GM19035 (cell line): ENCODE measurements around the gene ONECUT1.

Experiments used
- ATAC-seq: cut with Tn5 transposase; IDR thresholded peaks from one replicate; pipeline ENCODE4 v1.9.1; 2021; ENCODE audit not compliant: unreplicated experiment

Gene ONECUT1

GRCh38 chr15:52783929-52784798 is 6.0 kb downstream of the ONECUT1 start:
- ATAC-seq: no peak

DNA sequence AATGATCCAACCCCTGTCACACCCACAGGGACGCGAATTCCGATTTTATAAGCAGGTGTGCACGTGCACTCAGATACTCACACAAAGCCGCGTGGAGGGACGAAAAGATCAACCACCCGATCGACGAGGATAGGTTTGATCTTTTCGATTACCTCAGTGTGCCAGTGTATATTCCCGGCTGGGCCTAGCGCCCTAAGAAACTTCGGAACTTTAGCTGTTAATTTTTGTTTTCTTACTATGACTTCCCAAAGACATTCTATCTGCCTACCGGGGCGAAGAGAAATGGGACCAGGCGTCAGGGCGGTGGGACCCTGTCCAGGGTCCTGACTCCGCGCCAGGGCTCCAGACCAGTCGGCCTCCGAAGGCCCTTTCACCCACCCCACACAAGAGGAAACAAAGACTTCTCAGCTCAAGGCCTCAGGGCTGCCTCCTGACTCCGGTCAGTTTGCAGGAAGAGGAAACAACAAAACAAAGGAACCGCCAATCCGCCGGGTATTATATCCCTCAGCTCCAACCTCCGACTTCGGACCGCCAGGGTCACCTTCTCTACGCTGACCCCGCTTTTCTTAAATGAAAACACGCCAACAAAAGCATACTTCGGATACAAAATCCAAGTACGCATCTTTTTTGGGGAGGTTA is 6.8 kb downstream of the ONECUT1 start:
- ATAC-seq: no peak

GRCh38 chr15:52782514-52782913 is 7.6 kb downstream of the ONECUT1 start:
- ATAC-seq: no peak

DNA sequence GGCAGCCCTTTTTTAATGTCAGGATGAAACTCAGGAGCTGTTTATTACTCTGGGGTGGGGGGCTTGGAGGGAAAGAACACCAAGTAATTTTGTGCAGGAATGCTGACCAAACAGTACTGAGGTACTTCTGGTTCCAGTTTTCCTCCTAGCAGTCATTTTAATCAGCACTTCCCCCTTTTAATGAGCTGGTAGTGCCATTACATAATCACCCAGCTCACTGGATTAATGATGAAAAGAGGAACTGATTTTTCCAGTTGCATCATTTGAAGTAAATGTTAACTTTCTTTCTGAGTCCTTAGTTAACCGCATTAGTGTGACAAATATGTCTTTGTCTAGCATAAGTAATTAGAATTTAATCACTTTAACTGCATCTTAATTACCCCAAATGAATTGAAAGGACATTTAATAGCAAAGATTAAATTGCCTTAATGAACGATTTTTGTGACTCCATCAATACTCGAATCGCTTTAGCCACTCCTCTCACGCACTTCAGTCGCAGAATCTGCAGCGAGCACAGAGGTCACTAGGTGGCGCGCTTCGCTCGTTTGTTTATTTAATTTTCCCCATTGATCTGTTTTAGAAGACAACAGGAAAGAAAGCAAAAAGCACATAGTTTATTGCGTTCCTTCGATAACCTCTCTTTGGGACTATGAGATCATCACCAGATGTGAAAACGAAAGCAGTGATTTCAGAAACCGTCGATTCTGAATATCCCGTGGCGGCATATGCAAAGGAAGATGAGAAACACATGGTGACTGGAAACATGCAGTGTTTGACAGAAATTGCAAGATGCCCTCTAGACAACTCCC is 9.8 kb downstream of the ONECUT1 start:
- ATAC-seq: peak; percentile 72

- ATAC-seq: no peak
Measured at GRCh38 chr15:52778457-52778856, 11.7 kb downstream of the ONECUT1 start.

DNA sequence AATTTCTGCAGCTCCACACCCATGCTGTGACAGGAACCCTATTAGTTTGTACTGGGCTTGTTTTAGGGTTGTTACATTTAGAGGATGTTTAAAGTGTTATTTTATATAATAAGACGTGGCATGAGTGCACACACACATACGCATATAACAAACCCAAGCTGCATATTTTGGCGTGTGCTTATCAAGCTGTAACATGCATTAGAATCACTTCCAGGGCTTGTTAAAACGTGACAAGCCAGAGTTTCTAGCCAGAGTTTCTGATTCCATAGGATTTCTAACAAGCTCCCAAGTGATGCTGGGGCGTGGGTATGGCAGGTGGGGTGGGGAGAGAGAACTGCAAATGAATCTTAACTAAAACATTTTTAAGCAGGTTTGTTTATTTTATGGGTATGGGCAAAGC is 17.4 kb downstream of the ONECUT1 start:
- ATAC-seq: no peak

DNA sequence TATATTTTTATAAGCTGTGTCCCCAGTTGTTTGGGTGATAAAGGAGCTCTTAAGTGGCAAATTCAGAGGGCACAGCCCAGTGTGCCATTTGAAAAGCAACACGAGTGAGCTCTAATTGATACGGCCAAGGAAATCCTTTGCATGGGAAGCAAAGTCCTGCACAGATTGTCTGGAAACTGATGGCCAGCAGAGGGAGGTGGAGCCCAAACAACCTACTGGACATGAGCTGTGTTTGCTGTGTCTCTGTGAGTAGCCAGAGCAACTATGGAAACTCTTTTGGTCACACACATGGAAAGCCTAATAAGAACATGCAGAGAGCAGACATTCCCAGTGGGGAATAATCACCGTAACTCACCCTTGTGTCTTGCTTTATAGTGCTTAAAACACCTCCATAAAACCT is 24.4 kb downstream of the ONECUT1 start:
- no peak for ATAC-seq

DNA sequence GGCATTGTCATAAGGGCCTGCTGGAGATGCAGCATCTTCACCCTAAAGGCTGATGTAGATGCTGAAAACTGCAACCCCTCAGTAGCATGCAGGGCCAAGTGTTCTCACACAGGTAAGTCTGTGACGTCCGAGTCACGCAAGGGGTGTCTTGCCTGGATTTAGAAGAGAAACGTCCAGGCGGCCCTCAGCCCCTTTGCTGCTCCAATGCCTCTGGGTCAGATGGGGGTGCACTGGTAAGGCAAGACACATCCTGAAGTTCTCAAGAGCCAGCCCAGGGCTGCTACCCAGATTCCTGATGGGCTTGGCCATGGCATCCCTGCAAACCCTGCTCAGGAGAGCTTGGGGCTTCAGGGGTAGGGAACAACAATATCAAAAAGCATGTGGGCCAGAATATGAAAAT is 25.4 kb downstream of the ONECUT1 start:
- ATAC-seq: no peak

DNA sequence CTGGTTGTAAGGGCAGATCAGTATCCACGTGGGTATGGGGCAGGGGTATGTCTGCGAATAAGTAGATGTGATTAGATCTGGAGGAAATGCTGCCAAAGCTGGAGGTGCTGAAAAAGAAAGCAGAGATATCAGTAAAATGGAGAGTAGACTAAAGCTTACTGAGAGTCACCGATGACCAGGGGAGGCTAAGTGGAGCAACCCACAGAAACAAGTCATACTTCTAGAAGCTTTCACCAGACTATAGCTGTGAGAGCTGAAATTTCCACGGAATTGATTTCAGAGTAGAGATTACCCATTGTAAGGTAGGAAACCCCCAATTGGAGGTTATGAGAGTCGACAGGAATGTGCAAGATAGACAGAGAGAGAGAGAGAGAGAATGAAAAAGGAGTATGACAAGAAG is 27.5 kb downstream of the ONECUT1 start:
- no peak for ATAC-seq

GRCh38 chr15:52760562-52760961 is 29.6 kb downstream of the ONECUT1 start:
- no peak for ATAC-seq

DNA sequence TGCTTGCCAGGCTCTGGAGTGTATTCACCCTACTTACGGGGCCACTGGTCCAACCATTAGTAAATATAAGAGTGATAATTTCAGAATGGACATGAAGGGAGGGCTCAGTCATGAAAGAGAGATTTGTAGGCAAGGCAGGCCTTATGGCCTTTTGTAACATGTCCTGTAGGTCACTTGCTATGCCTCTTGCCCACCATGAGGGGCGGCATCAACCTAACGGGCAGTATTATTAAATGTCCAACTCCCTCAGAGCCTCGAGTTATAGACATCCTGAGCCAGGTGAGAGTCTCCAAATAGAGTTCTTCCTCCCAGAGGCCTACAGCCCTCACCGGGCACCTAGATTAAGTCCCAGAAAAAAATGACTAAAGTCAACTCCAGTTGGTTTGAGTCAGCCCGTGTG is 30.2 kb downstream of the ONECUT1 start:
- ATAC-seq: no peak

DNA sequence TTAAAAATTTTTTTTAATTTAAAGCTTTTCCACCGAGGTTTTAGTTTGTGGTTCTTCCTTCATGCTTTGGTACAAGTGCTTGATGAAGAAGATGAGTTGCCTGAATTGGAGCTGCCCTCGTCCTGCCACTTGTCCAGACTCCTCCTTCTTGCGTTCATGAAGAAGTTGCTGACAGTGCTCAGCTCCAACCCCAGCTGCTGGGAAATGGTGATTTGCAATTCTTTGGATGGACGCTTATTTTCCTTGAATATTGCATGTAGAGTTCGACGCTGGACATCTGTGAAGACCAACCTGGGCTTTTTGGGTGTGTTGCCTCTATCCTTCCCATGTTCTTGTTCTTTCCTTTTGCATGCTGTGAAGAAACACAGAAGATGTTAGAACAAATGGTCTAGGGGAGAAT is 32.6 kb downstream of the ONECUT1 start:
- ATAC-seq: no peak

DNA sequence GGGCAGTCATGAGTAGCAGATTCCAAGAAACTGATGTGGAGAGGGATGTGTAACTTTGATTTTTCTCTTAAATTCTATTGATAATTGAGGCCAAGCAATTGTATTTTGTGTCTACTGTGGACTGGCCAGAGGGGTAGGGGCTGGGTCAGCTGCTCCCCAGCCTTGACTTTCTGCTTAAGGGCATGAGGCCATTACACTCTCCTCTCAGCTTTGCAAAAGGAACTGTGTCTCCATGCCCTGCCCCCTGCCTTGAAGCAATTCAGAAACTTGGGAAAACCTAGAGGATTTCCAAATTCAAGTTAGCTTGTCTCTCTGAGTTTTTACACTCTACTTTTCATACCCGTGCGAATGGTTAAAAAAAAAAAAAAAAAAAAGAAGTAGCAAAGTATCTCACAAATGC is 38.6 kb downstream of the ONECUT1 start:
- ATAC-seq: no peak

GRCh38 chr15:52749258-52749657 is 40.9 kb downstream of the ONECUT1 start:
- ATAC-seq: peak; percentile 72

- no peak for ATAC-seq
Measured at GRCh38 chr15:52746162-52746757, 43.9 kb downstream of the ONECUT1 start.

GRCh38 chr15:52745326-52746161 is 44.6 kb downstream of the ONECUT1 start:
- ATAC-seq: no peak

- ATAC-seq: no peak
Measured at GRCh38 chr15:52738311-52738710, 51.8 kb downstream of the ONECUT1 start.

- no peak for ATAC-seq
Measured at GRCh38 chr15:52737720-52738119, 52.4 kb downstream of the ONECUT1 start.

DNA sequence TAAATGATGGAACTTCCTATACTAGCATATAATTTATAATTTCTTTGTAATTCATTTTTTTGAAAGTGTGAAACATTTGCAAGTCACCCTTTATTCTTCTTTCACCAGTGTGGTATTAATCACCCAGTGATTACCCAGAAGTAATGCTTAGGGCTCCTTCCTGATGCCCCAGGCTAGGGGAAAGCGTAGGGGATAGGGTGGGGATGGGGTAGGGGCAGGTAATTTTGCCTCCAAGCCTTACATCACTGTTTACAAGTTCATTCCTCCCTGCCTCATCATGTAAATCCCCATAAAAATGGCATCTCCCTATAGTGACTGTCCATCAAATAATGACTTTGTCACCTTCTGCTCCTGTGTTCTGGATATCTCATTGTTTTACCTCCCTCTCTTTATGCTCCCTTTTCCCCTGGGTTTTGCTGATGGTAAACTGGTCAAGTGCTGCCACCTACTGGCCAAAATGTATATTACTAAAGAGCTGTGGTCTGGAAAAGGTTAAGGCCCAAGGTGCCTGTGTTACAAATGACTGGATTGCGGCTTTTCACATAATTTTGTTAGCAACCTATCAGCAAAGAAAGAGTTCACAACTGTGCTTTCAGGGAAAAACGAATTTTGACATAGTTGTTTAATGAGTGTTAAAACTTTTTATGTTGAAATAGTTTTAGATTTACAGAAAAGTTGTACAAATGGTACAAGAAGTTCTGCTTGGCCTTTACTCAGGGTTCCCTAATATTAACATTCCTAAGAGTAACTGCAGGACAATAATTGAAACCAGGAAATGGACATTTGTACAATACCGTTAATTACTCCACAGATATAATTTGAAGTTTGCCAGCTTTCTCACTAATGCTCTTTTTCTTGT is 54.7 kb downstream of the ONECUT1 start:
- ATAC-seq: peak; percentile 82
